Suprapubic skin (tissue), 4 donors: ENCODE measurements around the gene OR7G1. TPM values are rescaled to one million over a fixed set of nuclear protein-coding genes. Genes with fewer than 3 reads are reported as not detected.
"Not testable (repeated sequence)": the region's sequence is repeated elsewhere in the genome, so short reads cannot be mapped to it uniquely, and the experiment has no call there.

Experiments
- DNase-seq, 2 donors: peaks; one replicate each; pipeline ENCODE4 v3.0.0-alpha.2; 2019; ENCODE audit warnings: low spot score in 2 of 2
- H3K27ac ChIP-seq: fragments of 200-600 bp; sonication (generic); one replicate; pipeline ENCODE4 v1.5.1; 2019
- H3K27me3 ChIP-seq: fragments of 200-600 bp; sonication (generic); one replicate; pipeline ENCODE4 v1.5.1; 2019
- H3K36me3 ChIP-seq: fragments of 200-600 bp; sonication (generic); one replicate; pipeline ENCODE4 v1.5.1; 2019
- H3K4me1 ChIP-seq: fragments of 200-600 bp; sonication (generic); one replicate; pipeline ENCODE4 v1.5.1; 2019
- H3K4me3 ChIP-seq: fragments of 200-600 bp; sonication (generic); one replicate; pipeline ENCODE4 v1.5.1; 2019; ENCODE audit warnings: mild to moderate bottlenecking
- H3K9me3 ChIP-seq: fragments of 200-600 bp; sonication (generic); one replicate; pipeline ENCODE4 v1.5.1; 2019
- EP300 ChIP-seq: sonication (generic); formaldehyde crosslinking; IDR thresholded peaks from one replicate; pipeline ENCODE4 v1.6.1; 2017; ENCODE audit warnings: antibody characterized with exemption
- POLR2A ChIP-seq, 2 donors: fragments of 450-650 bp; IDR thresholded peaks; one replicate each; pipeline ENCODE4 v1.6.1; 2017; ENCODE audit warnings: antibody characterized with exemption in 2 of 2, mild to moderate bottlenecking in 2 of 2, moderate library complexity in 2 of 2
- POLR2AphosphoS5 ChIP-seq, 3 donors: sonication (generic); formaldehyde crosslinking; IDR thresholded peaks; one replicate each; pipeline ENCODE4 v1.6.1; 2017; ENCODE audit warnings: antibody characterized with exemption in 3 of 3
- WGBS: methylation state at CpG from one replicate; pipeline ENCODE4 v1.1.5; 2018; 5-methylcytosine and 5-hydroxymethylcytosine counted together
- total RNA-seq, 4 donors: library from RNA; depleted of rRNA; stranded (reverse); fragments of >200 nt; gene quantifications; one replicate each; pipeline ENCODE4 v1.1.0, GENCODE V29; 2016
- TF ChIP-seq, protein P1 (sequence below), 2 donors: fragments of 200-600 bp in 1 of 2; fragments of 450-650 bp in 1 of 2; sonication (generic) in 1 of 2; IDR thresholded peaks; one replicate each; pipeline ENCODE4 v1.5.1; 2016 to 2019; ENCODE audit warnings: antibody characterized with exemption in 2 of 2, mild to moderate bottlenecking in 1 of 2, moderate library complexity in 1 of 2

OR7G1 gene
- total RNA-seq, 4 donors from 2014 or later: not detected

DNA sequence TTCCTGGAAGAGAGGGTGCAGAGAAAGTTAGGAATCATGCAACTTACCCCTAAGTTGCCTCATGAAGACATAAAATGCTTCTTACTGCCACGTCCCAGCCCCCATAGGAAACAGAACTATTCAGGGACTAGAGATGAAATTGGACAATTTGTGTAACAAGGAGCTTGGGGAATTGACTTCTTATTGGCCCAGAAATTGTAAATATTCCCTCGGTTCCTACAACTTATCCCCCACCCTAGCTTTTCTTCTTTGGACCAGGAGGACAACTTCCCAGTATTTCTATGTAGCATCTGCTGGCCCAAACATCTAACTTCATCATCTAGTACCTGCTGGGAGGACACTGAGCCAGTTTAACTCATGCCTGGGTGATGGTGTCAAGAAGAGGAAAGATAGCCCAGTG, 28.8 kb downstream of the OR7G1 start, which contains the start of gene OR1M1:
Gene OR1M1, plus strand, starts transcription at position 301 of the 400 bp plus-strand sequence. CDS start 6,184 bp downstream, outside the sequence.
- no peaks in the 10 kb centered on the region for H3K36me3 ChIP-seq
- H3K27ac ChIP-seq: no peak within 1 kb of the TSS
- 51% methylated on average over 2 of the region's 2 CpGs for WGBS
- peaks cover 14% of the 10 kb centered on the region for H3K27me3 ChIP-seq
- no peaks in the 10 kb centered on the region for H3K9me3 ChIP-seq
- TF ChIP-seq, protein P1, sequence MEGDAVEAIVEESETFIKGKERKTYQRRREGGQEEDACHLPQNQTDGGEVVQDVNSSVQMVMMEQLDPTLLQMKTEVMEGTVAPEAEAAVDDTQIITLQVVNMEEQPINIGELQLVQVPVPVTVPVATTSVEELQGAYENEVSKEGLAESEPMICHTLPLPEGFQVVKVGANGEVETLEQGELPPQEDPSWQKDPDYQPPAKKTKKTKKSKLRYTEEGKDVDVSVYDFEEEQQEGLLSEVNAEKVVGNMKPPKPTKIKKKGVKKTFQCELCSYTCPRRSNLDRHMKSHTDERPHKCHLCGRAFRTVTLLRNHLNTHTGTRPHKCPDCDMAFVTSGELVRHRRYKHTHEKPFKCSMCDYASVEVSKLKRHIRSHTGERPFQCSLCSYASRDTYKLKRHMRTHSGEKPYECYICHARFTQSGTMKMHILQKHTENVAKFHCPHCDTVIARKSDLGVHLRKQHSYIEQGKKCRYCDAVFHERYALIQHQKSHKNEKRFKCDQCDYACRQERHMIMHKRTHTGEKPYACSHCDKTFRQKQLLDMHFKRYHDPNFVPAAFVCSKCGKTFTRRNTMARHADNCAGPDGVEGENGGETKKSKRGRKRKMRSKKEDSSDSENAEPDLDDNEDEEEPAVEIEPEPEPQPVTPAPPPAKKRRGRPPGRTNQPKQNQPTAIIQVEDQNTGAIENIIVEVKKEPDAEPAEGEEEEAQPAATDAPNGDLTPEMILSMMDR (IDR thresholded peaks at IDR 0.05): no peak
- TF ChIP-seq EP300 (no peak), POLR2AphosphoS5 (IDR thresholded peaks at IDR 0.05) (no peak), POLR2A (IDR thresholded peaks at IDR 0.05) (no peak)
- H3K4me3 ChIP-seq: no peak within 1 kb of the TSS
- no peak for DNase-seq
- H3K4me1 ChIP-seq: no peaks in the 10 kb centered on the region

DNA sequence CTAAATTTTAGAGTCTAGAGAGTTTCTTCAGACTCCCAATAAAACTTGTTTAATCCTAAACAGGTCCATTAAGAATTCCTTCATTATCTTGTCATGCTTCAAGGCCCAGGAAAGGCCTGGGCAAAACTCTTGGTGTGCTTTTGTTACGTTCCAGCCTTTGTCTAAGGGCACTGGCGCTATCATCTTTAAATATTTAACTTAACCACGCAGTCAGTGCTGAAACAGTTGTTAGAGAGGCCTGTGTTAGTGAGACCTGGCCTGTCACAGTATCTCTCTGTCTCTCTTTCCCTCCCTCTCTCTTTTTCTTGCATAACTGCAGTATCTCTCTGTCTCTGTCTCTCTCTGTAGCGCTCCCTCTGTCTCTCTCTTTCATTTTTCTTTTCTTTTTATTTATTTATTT, 36.9 kb downstream of the OR7G1 start:
- Histone ChIP-seq H3K27ac (no peak overlapping the region), H3K36me3 (no peaks in the 10 kb centered on the region), H3K9me3 (no peaks in the 10 kb centered on the region), H3K27me3 (no peaks in the 10 kb centered on the region), H3K4me1 (peaks cover 10% of the 10 kb centered on the region), H3K4me3 (no peak overlapping the region)
- no peak for TF ChIP-seq POLR2A (IDR thresholded peaks at IDR 0.05)
- TF ChIP-seq, protein P1 (IDR thresholded peaks at IDR 0.05): no peak
- no peak for TF ChIP-seq EP300
- no peak for TF ChIP-seq POLR2AphosphoS5 (IDR thresholded peaks at IDR 0.05)
- no peak for DNase-seq
- WGBS: 81% methylated on average over 4 of the region's 4 CpGs

DNA sequence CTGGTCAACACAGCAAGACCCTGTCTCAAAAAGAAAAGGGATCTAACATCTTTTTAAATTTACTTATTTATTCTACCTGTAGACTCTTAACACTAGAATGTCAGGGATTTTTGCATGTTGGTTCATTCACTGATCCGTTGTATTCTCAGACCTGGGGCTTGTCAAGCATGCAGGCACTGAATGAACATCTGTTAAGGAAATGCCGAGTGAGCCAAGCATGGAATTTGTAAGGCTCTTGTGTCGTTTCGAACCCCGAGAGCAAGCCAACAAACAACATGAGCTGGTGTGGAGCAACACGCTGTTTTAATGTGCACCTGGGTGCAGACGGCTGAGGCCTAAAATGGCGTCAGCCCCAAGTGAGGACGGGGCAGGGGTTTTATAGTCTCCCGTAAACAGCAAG, 38.7 kb downstream of the OR7G1 start:
- Histone ChIP-seq H3K4me3 (no peak overlapping the region), H3K36me3 (no peaks in the 10 kb centered on the region), H3K4me1 (peaks cover 10% of the 10 kb centered on the region), H3K9me3 (no peaks in the 10 kb centered on the region), H3K27me3 (no peaks in the 10 kb centered on the region), H3K27ac (no peak overlapping the region)
- 65% methylated on average over 10 of the region's 10 CpGs for WGBS
- no peak for DNase-seq
- TF ChIP-seq POLR2A (IDR thresholded peaks at IDR 0.05): no peak
- TF ChIP-seq EP300: no peak
- TF ChIP-seq POLR2AphosphoS5 (IDR thresholded peaks at IDR 0.05): no peak
- TF ChIP-seq, protein P1 (IDR thresholded peaks at IDR 0.05): no peak

DNA sequence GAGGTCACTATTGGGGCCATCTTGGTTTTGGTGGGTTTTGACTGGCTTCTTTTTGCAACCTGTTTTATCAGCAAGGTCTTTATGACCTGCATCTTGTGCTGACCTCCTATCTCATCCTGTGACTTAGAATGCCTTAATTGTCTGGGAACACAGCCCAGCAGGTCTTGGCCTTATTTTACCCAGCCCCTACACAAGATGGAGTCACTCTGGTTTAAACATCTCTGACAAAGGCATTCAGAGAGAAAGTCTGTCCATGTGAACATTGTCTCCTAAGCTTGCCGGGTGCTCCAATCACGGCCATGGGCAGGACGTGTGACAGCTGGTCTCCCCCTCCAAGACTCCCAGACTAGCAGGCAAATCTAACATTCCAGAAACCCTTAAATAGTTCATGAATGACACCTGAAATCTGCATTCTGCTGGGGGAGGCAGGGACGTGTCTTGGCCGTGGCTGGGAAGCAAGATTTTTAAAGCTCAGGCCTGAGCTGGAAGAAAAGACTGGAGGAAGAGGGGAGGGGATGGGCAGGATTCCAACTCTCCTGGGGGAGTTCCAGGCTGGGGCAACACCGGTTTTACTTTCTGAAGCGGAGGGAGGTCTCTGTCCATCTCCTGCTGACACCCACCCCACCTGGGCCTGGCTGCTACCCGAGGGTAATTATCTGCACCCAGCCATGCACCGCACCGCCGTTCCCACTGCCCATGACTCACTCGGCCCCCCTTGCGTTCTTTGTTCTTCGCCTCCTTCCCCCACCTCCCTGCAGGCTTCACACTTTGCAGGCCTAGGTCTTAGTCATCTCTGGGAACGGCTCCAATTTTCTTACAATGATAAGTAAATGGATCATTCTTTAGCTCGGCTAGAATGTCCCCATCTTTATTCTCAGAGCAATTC, 40.3 kb downstream of the OR7G1 start:
- WGBS: 17% methylated on average over 16 of the region's 16 CpGs
- H3K36me3 ChIP-seq: no peaks in the 10 kb centered on the region
- H3K4me1 ChIP-seq: peaks cover 10% of the 10 kb centered on the region
- no peak overlapping the region for H3K4me3 ChIP-seq
- H3K27ac ChIP-seq: no peak overlapping the region
- no peak for DNase-seq
- TF ChIP-seq POLR2A (IDR thresholded peaks at IDR 0.05) (no peak), EP300 (no peak), POLR2AphosphoS5 (IDR thresholded peaks at IDR 0.05) (no peak)
- TF ChIP-seq, protein P1 (IDR thresholded peaks at IDR 0.05): no peak
- H3K27me3 ChIP-seq: no peaks in the 10 kb centered on the region
- H3K9me3 ChIP-seq: no peaks in the 10 kb centered on the region

- 67% methylated on average over 6 of the region's 6 CpGs for WGBS
- no peaks in the 10 kb centered on the region for H3K36me3 ChIP-seq
Observed at GRCh38 chr19:9073806-9074205, 41.8 kb downstream of the OR7G1 start.

DNA sequence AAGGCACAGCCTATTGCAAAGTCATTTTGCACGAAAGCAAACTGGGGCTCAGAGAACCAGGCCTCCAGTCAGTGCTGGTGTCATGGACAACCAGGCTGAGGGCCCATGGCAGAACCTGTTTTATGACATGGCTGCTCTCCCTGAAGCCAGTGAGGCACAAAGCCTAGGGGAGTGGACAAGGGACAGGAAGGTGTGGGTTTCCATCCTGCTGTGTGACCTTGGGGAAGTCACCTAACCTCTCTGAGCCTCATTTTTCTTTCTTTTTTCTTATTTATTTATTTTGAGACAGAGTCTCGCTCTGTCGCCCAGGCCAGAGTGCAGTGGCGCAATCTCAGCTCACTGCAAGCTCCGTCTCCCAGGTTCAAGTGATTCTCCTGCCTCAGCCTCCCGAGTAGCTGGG, 43.8 kb downstream of the OR7G1 start:
- DNase-seq, H3K4me3 ChIP-seq, H3K36me3 ChIP-seq, H3K27ac ChIP-seq, H3K4me1 ChIP-seq, H3K27me3 ChIP-seq, H3K9me3 ChIP-seq: not testable (repeated sequence)
- 97% methylated on average over 6 of the region's 6 CpGs for whole genome bisulfite sequencing

More at GRCh38 chr19:9073806-9074205, 41.8 kb downstream of the OR7G1 start:
- Histone ChIP-seq H3K9me3 (no peaks in the 10 kb centered on the region), H3K4me3 (no peak overlapping the region), H3K27ac (no peak overlapping the region), H3K27me3 (peaks cover 2% of the 10 kb centered on the region), H3K4me1 (peaks cover 10% of the 10 kb centered on the region)
- DNase-seq: no peak
- TF ChIP-seq POLR2AphosphoS5 (IDR thresholded peaks at IDR 0.05) (no peak), POLR2A (IDR thresholded peaks at IDR 0.05) (no peak), EP300 (no peak)
- TF ChIP-seq, protein P1 (IDR thresholded peaks at IDR 0.05): no peak
